ENCODE data around the gene MRGPRX2.
A peak's percentile ranks its signal among the peaks of the same experiment; 100 is the strongest.

Gene MRGPRX2

GRCh38 chr11:19073454-19074415, 13.2 kb upstream of the MRGPRX2 start:
- no peak for DNase-seq

- DNase-seq, result no peak
These were observed 11.9 kb upstream of the MRGPRX2 start for GRCh38 chr11:19072464-19072863.

GRCh38 chr11:19071255-19071654, 10.7 kb upstream of the MRGPRX2 start:
- DNase-seq, result peak; percentile 54

- no peak for DNase-seq
These were observed 684 bp downstream of the MRGPRX2 start for GRCh38 chr11:19059833-19060232.

DNA sequence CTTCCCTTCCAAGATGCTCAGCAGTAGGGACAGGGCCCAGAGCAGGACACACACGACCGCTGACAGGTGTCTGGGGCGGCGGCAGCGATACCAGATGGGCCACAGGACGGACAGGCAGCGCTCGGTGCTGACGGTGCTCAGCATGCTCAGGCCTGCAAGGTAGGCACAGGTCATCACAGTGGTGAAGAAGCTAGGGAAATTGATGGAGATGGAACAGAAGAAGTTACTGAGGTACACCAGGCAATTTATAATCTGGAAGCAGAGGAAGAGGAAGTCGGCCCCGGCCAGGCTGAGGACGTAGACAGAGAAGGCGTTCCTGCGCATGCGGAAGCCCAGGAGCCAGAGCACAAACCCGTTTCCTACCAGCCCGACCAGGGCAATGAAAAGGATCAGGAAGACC, 4.6 kb downstream of the MRGPRX2 start:
- DNase-seq, result no peak

DNA sequence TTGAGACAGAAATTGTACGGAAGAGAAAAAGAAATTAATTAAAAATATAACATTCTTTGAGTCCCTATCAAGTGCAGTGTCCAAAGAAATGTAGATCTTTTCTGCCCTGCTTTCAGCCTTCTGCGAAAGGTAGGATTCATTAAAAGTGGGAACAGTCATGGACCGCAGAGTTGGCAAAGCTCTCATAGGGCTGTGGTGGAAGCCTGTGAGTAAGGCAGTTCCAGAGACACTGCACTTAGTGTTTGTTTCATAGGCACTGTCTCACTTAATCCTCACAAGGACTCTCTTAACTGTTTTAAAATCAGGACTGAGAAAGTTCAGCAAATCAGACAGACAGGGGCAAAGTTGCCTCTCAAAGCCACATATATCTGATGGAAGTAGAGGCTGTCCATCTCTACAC, 5.5 kb downstream of the MRGPRX2 start:
- DNase-seq, result no peak

- no peak for DNase-seq
These were observed 6.6 kb downstream of the MRGPRX2 start for GRCh38 chr11:19053909-19054308.

GRCh38 chr11:19050281-19050680, 10.2 kb downstream of the MRGPRX2 start:
- no peak for DNase-seq

DNA sequence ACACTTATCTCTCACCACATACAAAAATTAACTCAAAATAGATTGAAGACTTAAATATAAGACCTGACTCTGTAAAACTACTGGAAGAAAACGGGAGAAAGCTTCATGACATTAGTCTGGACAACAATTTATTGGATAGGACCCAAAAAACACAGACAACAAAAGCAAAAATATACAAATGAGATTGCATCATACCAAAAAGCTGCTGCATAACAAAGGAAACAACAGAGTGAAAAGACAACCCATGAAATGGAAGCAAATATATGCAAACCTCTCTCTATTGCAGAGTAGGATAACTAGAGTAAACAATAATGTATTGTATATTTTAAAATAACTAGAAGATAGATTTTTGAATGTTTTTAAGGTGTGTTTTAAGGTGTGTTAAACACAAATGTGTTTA, 11.2 kb downstream of the MRGPRX2 start:
- DNase-seq, result no peak

- DNase-seq, result no peak
These were observed 20.5 kb downstream of the MRGPRX2 start for GRCh38 chr11:19040051-19040450.

GRCh38 chr11:19039409-19039808, 21.1 kb downstream of the MRGPRX2 start:
- DNase-seq, result no peak

GRCh38 chr11:19032990-19033389, 27.5 kb downstream of the MRGPRX2 start:
- DNase-seq, result no peak

GRCh38 chr11:19027829-19028595, 32.5 kb downstream of the MRGPRX2 start:
- DNase-seq, result no peak

DNA sequence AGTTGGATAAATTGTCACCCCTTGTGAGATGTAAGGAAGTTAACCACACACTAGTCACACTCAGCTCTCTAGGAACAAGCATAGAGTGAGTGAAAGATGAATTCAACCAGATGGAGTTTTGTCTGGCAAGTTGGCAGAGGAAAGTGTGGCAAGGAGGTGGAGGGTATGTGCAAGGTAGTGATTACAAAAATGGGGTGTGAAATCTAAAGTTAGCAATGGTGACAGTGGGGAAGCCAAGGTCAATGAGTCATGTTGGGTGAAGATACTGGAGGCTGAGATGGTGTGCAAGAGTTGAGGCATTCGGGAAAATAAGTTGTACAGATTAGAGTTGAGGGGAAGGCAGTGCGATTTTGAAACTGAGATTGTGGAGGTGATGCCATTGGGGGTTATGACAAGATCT, 33.7 kb downstream of the MRGPRX2 start:
- no peak for DNase-seq

DNA sequence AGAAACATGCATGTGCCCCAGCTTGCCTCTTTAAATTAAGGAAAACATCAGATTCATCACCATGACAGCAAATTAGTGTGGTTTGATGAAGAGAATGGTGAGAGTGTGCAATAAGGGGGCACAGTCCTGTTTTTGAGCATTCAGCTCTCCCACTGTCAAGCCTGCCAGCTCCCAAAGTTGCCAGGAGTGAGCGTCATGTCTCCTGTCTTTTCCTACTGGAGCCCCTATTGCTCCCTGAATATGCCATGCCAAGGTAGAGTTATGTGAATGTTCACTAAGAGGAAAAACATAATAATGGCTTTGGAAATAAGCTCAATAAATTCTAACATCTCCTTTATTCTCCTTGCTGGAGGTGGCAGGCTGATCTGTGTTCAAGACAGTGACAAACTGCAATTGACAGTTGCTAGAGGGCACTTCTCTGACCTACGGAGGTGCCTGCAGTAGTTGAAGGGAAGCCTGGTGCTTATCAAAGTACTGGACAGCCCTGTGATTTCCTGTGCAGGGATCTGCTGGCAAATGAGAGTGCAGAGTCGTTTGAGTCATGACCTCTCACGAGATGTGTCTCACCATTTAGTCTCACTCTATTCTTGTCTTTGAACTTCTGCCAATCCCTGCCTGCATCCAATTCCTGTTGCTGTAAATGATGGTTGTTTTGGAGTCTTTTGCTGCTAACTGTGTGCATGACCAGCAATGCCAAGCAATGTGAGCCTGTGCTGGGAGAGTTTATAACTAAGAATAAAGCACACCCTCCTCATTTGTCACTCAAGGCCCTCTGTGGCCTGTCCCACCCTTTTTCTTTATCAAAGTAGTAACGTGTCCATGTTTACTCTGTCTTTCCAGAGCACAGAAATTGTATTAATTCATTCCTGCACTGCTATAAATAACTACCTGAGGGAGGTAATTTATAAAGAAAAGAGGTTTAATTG, 34.8 kb downstream of the MRGPRX2 start:
- DNase-seq, result no peak

- no peak for DNase-seq
These were observed 39.7 kb downstream of the MRGPRX2 start for GRCh38 chr11:19020831-19021230.

- no peak for DNase-seq
These were observed 41.6 kb downstream of the MRGPRX2 start for GRCh38 chr11:19018901-19019300.

- DNase-seq, result no peak
These were observed 47.2 kb downstream of the MRGPRX2 start for GRCh38 chr11:19013181-19013857.

DNA sequence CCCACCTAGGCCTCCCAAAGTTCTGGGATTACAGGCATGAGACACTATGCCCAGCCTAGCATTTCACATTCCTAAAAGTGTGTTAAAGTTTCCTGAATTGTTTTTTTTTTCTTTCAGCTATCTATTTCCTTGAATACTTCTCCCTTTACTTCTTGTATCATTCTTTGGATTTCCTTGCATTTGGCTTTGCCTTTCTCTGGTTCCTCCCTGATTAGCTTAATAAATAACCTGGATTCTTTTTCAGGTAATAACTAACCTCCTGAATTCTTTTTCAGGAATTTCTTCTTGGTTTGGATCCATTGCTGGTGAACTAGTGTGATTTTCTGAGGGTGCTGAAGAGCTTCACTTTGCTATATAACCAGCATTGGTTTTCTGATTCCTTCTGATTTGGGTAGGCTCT, 47.9 kb downstream of the MRGPRX2 start:
- DNase-seq, result no peak
